ENCODE measurements around the gene CZIB.
"Not testable (repeated sequence)": the region's sequence is repeated elsewhere in the genome, so short reads cannot be mapped to it uniquely, and the experiment has no call there.

CZIB gene

GRCh38 chr1:53188099-53188498 is 32.3 kb downstream of the CZIB start:
- DNase-seq (ENCODE audit: low read depth) = no peak

- DNase-seq (ENCODE audit: low read depth) = no peak
Observed at GRCh38 chr1:53187401-53187800, 33.0 kb downstream of the CZIB start.

- no peak for DNase-seq (ENCODE audit: low read depth)
Observed at GRCh38 chr1:53186533-53186932, 33.9 kb downstream of the CZIB start.

- not testable (repeated sequence) for DNase-seq (ENCODE audit: low read depth)
Observed at GRCh38 chr1:53185955-53186297, 34.5 kb downstream of the CZIB start.

GRCh38 chr1:53183095-53183990 is 37.1 kb downstream of the CZIB start:
- DNase-seq (ENCODE audit: low read depth) = no peak

GRCh38 chr1:53182716-53183094 is 37.7 kb downstream of the CZIB start:
- DNase-seq (ENCODE audit: low read depth) = no peak

- peak; percentile 73 for DNase-seq (ENCODE audit: low read depth)
Observed at GRCh38 chr1:53182111-53182593, 38.3 kb downstream of the CZIB start.

GRCh38 chr1:53180951-53181350 is 39.5 kb downstream of the CZIB start:
- DNase-seq (ENCODE audit: low read depth) = no peak

- no peak for DNase-seq (ENCODE audit: low read depth)
Observed at GRCh38 chr1:53180226-53180625, 40.2 kb downstream of the CZIB start.

- no peak for DNase-seq (ENCODE audit: low read depth)
Observed at GRCh38 chr1:53176452-53177208, 43.8 kb downstream of the CZIB start.

GRCh38 chr1:53174971-53175913 is 45.2 kb downstream of the CZIB start:
- no peak for DNase-seq (ENCODE audit: low read depth)

GRCh38 chr1:53172426-53173128 is 47.9 kb downstream of the CZIB start:
- no peak for DNase-seq (ENCODE audit: low read depth)

GRCh38 chr1:53166912-53167311 is 53.5 kb downstream of the CZIB start:
- DNase-seq (ENCODE audit: low read depth) = no peak

- no peak for DNase-seq (ENCODE audit: low read depth)
Observed at GRCh38 chr1:53166366-53166765, 54.1 kb downstream of the CZIB start.

GRCh38 chr1:53165408-53165961 is 54.9 kb downstream of the CZIB start:
- no peak for DNase-seq (ENCODE audit: low read depth)
